ENCODE measurements around the gene SH3D19. TPM values are rescaled to one million over a fixed set of nuclear protein-coding genes. Genes with fewer than 3 reads are reported as not detected.
A peak's percentile ranks its signal among the peaks of the same experiment; 100 is the strongest.

SH3D19 gene
- total and polyA plus RNA-seq, 8 donors = 11.0 to 129 (median 67.1) TPM

GRCh38 chr4:151165205-151166000 lies 160.0 kb downstream of the SH3D19 start:
- Histone ChIP-seq H3K4me1 (peaks cover 0 to 42% (median 15%) of the 10 kb centered on the region in 4 donors), H3K27ac (peak overlapping the region in 1 of 5 donors; percentile 28), H3K9me3 (no peaks in the 10 kb centered on the region), H3K27me3 (no peaks in the 10 kb centered on the region), H3K4me3 (no peak overlapping the region), H3K36me3 (peaks cover 0 to 44% (median 26%) of the 10 kb centered on the region in 4 donors)
- 80 to 83% (median 80%) methylated on average over 10 of the region's 10 CpGs for WGBS, 5 donors
- DNase-seq = no peak
- intact Hi-C loops (cut with DNase I; ENCODE audit: low total_unique reads) = no loop called here
- no peak for TF ChIP-seq POLR2A (IDR thresholded peaks at IDR 0.05)
- TF ChIP-seq POLR2AphosphoS5 (IDR thresholded peaks at IDR 0.05) = no peak

- H3K27me3 ChIP-seq = no peaks in the 10 kb centered on the region
- 92 to 100% (median 98%) methylated on average over 1 of the region's 1 CpG for WGBS, 5 donors
- intact Hi-C loops (cut with DNase I; ENCODE audit: low total_unique reads) = no loop called here
- H3K27ac ChIP-seq = no peak overlapping the region
- peaks cover 0 to 28% (median 9%) of the 10 kb centered on the region in 4 donors for H3K4me1 ChIP-seq
- no peaks in the 10 kb centered on the region for H3K9me3 ChIP-seq
- TF ChIP-seq CTCF (IDR thresholded peaks at IDR 0.05) = no peak
- no peak for TF ChIP-seq EP300 (IDR thresholded peaks at IDR 0.05)
- no peak for TF ChIP-seq POLR2AphosphoS5 (IDR thresholded peaks at IDR 0.05)
- TF ChIP-seq POLR2A (IDR thresholded peaks at IDR 0.05) = no peak
- H3K4me3 ChIP-seq = no peak overlapping the region
- DNase-seq = no peak
- peaks cover 0 to 52% (median 31%) of the 10 kb centered on the region in 4 donors for H3K36me3 ChIP-seq
Observed at GRCh38 chr4:151163855-151164254, 161.6 kb downstream of the SH3D19 start.

GRCh38 chr4:151158979-151159378 lies 166.4 kb downstream of the SH3D19 start:
- WGBS, 5 donors = 84 to 97% (median 95%) methylated on average over 1 of the region's 1 CpG
- Histone ChIP-seq H3K27me3 (no peaks in the 10 kb centered on the region), H3K36me3 (peaks cover 0 to 71% (median 48%) of the 10 kb centered on the region in 4 donors), H3K4me1 (peaks cover 0 to 5% (median 0%) of the 10 kb centered on the region in 4 donors), H3K4me3 (no peak overlapping the region), H3K9me3 (no peaks in the 10 kb centered on the region), H3K27ac (no peak overlapping the region)
- intact Hi-C loops (cut with DNase I; ENCODE audit: low total_unique reads) = no loop called here
- TF ChIP-seq EP300 (IDR thresholded peaks at IDR 0.05) = no peak
- TF ChIP-seq POLR2AphosphoS5 (IDR thresholded peaks at IDR 0.05) = no peak
- TF ChIP-seq POLR2A (IDR thresholded peaks at IDR 0.05) = no peak
- TF ChIP-seq CTCF (IDR thresholded peaks at IDR 0.05) = no peak
- DNase-seq = no peak

- no peak for DNase-seq
- 97 to 99% (median 99%) methylated on average over 2 of the region's 2 CpGs for WGBS, 5 donors
- H3K36me3 ChIP-seq = peaks cover 0 to 57% (median 38%) of the 10 kb centered on the region in 4 donors
Observed at GRCh38 chr4:151157543-151157942, 167.9 kb downstream of the SH3D19 start.

More at GRCh38 chr4:151157543-151157942, 167.9 kb downstream of the SH3D19 start:
- intact Hi-C loops (cut with DNase I; ENCODE audit: low total_unique reads) = no loop called here
- Histone ChIP-seq H3K4me3 (no peak overlapping the region), H3K27ac (no peak overlapping the region), H3K27me3 (no peaks in the 10 kb centered on the region), H3K4me1 (peaks cover 0 to 13% (median 0%) of the 10 kb centered on the region in 4 donors), H3K9me3 (no peaks in the 10 kb centered on the region)
- TF ChIP-seq CTCF (IDR thresholded peaks at IDR 0.05) (no peak), POLR2A (IDR thresholded peaks at IDR 0.05) (no peak), POLR2AphosphoS5 (IDR thresholded peaks at IDR 0.05) (no peak), EP300 (IDR thresholded peaks at IDR 0.05) (no peak)
